Nephron progenitor cell (in vitro differentiated cells): Measurements from ENCODE around the gene AGPAT1.

Experiments
- DNase-seq: peaks from one replicate; pipeline ENCODE4 v3.0.0; 2021
- H3K27ac Mint-ChIP-seq: 2 replicates; pipeline ENCODE4 v1.8.0; 2021; ENCODE audit warnings: mild to moderate bottlenecking, moderate library complexity, mixed read lengths
- H3K27me3 Mint-ChIP-seq: 2 replicates; pipeline ENCODE4 v1.8.0; 2021; ENCODE audit warnings: mild to moderate bottlenecking, low read depth, mixed read lengths; ENCODE audit not compliant: poor library complexity
- H3K36me3 Mint-ChIP-seq: 2 replicates; pipeline ENCODE4 v1.8.0; 2021; ENCODE audit warnings: low read depth, mixed read lengths
- H3K4me1 Mint-ChIP-seq: 2 replicates; pipeline ENCODE4 v1.8.0; 2021; ENCODE audit warnings: mixed read lengths
- H3K4me3 Mint-ChIP-seq: 2 replicates; pipeline ENCODE4 v1.8.0; 2021; ENCODE audit warnings: mild to moderate bottlenecking, moderate library complexity, mixed read lengths
- H3K9me3 Mint-ChIP-seq: 2 replicates; pipeline ENCODE4 v1.8.0; 2021; ENCODE audit warnings: mild to moderate bottlenecking, moderate library complexity, mixed read lengths
- TF ChIP-seq, protein P1 (sequence below): fragments of 200-600 bp; sonication (generic); IDR thresholded peaks from 2 replicates; pipeline ENCODE4 v1.5.0; 2021; ENCODE audit warnings: antibody characterized with exemption

AGPAT1 gene

GRCh38 chr6:32175711-32176475 is at the start of gene AGPAT1:
AGPAT1 (minus strand) TSS chr6:32176084; CDS start chr6:32171496, 4,588 bp downstream.
- H3K9me3 Mint-ChIP-seq, result no peaks in the 10 kb centered on the region
- no peaks in the 10 kb centered on the region for H3K27me3 Mint-ChIP-seq
- peaks cover 23% of the 10 kb centered on the region for H3K36me3 Mint-ChIP-seq
- peak; percentile 99 for DNase-seq
- peaks cover 72% of the 10 kb centered on the region for H3K4me1 Mint-ChIP-seq
- H3K4me3 Mint-ChIP-seq, result peak within 1 kb of the TSS; percentile 93
- TF ChIP-seq, protein P1, sequence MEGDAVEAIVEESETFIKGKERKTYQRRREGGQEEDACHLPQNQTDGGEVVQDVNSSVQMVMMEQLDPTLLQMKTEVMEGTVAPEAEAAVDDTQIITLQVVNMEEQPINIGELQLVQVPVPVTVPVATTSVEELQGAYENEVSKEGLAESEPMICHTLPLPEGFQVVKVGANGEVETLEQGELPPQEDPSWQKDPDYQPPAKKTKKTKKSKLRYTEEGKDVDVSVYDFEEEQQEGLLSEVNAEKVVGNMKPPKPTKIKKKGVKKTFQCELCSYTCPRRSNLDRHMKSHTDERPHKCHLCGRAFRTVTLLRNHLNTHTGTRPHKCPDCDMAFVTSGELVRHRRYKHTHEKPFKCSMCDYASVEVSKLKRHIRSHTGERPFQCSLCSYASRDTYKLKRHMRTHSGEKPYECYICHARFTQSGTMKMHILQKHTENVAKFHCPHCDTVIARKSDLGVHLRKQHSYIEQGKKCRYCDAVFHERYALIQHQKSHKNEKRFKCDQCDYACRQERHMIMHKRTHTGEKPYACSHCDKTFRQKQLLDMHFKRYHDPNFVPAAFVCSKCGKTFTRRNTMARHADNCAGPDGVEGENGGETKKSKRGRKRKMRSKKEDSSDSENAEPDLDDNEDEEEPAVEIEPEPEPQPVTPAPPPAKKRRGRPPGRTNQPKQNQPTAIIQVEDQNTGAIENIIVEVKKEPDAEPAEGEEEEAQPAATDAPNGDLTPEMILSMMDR, result no peak
- H3K27ac Mint-ChIP-seq, result peak within 1 kb of the TSS; percentile 90

DNA sequence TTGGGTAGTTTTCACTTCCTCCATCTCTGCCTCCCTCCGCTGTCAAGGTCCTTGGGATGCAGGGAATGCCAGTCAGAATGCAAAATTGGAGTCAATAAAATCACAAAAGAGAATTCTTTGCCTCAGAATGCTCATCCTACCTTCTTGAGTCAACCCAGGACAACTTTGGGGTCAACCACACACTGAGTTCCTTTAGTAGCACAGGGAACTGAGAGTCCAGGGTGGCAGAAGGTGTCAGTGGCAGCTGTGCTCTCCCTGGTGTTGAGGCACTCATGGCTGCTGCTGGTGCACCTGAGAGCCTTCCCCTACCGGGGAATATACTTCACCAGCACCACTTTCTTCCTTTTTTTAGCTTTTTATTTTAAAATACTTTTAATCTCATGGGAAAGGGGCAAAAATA is 48.8 kb upstream of the AGPAT1 start:
- Mint-ChIP-seq H3K4me1 (peaks cover 7% of the 10 kb centered on the region), H3K27me3 (peaks cover 20% of the 10 kb centered on the region), H3K4me3 (no peak overlapping the region), H3K9me3 (no peaks in the 10 kb centered on the region), H3K27ac (no peak overlapping the region), H3K36me3 (no peaks in the 10 kb centered on the region)
- TF ChIP-seq, protein P1, result no peak
- no peak for DNase-seq

- TF ChIP-seq, protein P1, result no peak
- Mint-ChIP-seq H3K27me3 (peaks cover 20% of the 10 kb centered on the region), H3K9me3 (no peaks in the 10 kb centered on the region), H3K4me1 (peaks cover 7% of the 10 kb centered on the region), H3K27ac (no peak within 1 kb of the TSS), H3K36me3 (no peaks in the 10 kb centered on the region), H3K4me3 (no peak within 1 kb of the TSS)
- DNase-seq, result no peak
These were observed 47.7 kb upstream of the AGPAT1 start, which contains the start of gene NOTCH4 for GRCh38 chr6:32223258-32224235. NOTCH4 (minus strand) TSS chr6:32224067; CDS start chr6:32223928, 139 bp downstream.

DNA sequence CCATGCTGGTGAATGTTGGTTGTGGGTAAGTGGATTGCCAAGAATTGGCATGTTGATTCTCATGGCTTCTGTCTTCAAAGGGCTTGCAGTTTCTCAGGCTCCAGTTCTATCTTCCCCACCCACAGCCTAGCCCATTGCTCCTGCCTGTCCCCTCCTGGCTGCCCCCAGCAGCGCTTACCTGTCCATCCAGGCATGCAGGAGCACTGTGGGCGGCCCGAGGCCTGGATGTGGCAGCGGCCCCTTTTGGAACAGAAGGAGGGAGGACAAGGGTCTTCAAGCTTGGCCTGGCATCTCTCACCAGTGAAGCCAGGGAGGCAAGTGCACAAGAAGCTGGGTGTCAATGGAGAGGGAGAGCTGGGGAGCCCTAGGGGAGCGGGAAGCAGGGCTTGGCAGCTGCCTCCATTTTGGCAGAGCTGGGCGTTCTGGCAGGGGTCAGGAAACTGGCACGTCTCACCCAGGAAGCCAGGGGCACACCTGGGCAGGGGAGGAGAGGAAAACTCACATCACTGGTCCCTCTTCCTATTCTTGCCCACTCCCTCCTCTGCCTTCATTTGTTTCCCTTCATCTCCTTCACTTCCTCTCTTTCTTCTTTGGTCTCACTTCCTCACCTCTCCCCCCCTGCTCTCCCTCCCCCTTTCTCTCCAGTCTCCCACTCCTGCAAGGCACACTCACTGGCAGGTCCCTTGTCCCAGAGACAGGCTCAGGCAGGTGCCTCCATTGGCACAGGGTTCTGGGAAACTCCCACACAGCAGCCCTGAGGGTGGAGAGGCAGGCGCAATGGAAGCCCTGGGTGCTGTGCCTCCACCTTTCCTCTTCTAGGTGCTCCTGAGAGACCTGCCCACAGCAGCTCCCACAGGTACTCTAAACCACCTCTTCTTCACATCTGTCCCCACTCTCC is 46.7 kb upstream of the AGPAT1 start:
- H3K4me3 Mint-ChIP-seq, result no peak overlapping the region
- peaks cover 20% of the 10 kb centered on the region for H3K27me3 Mint-ChIP-seq
- TF ChIP-seq, protein P1, result no peak
- DNase-seq, result no peak
- no peaks in the 10 kb centered on the region for H3K36me3 Mint-ChIP-seq
- H3K4me1 Mint-ChIP-seq, result peaks cover 7% of the 10 kb centered on the region
- H3K27ac Mint-ChIP-seq, result no peak overlapping the region
- H3K9me3 Mint-ChIP-seq, result no peaks in the 10 kb centered on the region

- no peaks in the 10 kb centered on the region for H3K9me3 Mint-ChIP-seq
- no peaks in the 10 kb centered on the region for H3K36me3 Mint-ChIP-seq
- peaks cover 19% of the 10 kb centered on the region for H3K27me3 Mint-ChIP-seq
- no peak overlapping the region for H3K27ac Mint-ChIP-seq
- peaks cover 7% of the 10 kb centered on the region for H3K4me1 Mint-ChIP-seq
- DNase-seq, result no peak
- TF ChIP-seq, protein P1, result no peak
- H3K4me3 Mint-ChIP-seq, result no peak overlapping the region
These were observed 44.1 kb upstream of the AGPAT1 start for GRCh38 chr6:32220021-32220420.
